GM23338 (cell line): ENCODE results near the gene HOXD1. TPM values are rescaled to one million over a fixed set of nuclear protein-coding genes. Genes with fewer than 3 reads are reported as not detected.
A peak's percentile ranks its signal among the peaks of the same experiment; 100 is the strongest.

Experiments used
- ATAC-seq: fragments of 200-7000 bp; cut with Tn5 transposase; 3 replicates; pipeline ENCODE4 v1.9.1; 2020
- DNase-seq: peaks from one replicate; pipeline ENCODE4 v3.0.0-alpha.2; 2015; ENCODE audit warnings: low spot score
- H2AFZ ChIP-seq: fragments of 200-600 bp; sonication (generic); 2 replicates; pipeline ENCODE4 v1.8.0; 2016; ENCODE audit warnings: antibody characterized with exemption, mild to moderate bottlenecking, moderate library complexity
- H3F3A ChIP-seq: fragments of 200-600 bp; sonication (generic); replicated peaks from 2 replicates; pipeline ENCODE4 v1.8.0; 2017; ENCODE audit warnings: antibody characterized with exemption, mixed run types, low read depth
- H3K27ac ChIP-seq: fragments of 200-600 bp; sonication (generic); 2 replicates; pipeline ENCODE4 v1.6.1; 2016; ENCODE audit warnings: low read depth
- H3K27me3 ChIP-seq: fragments of 200-600 bp; sonication (generic); 2 replicates; pipeline ENCODE4 v1.8.0; 2016; ENCODE audit warnings: mild to moderate bottlenecking, mixed run types, moderate library complexity; ENCODE audit not compliant: insufficient read depth
- H3K36me3 ChIP-seq: fragments of 200-600 bp; sonication (generic); 2 replicates; pipeline ENCODE4 v1.8.0; 2016; ENCODE audit warnings: mild to moderate bottlenecking; ENCODE audit not compliant: insufficient read depth
- H3K4me1 ChIP-seq: fragments of 200-600 bp; sonication (generic); 2 replicates; pipeline ENCODE4 v1.8.0; 2016; ENCODE audit warnings: mild to moderate bottlenecking, moderate library complexity; ENCODE audit not compliant: insufficient read depth
- H3K4me2 ChIP-seq: fragments of 200-600 bp; sonication (generic); 2 replicates; pipeline ENCODE4 v1.7.1; 2017; ENCODE audit warnings: mixed run types
- H3K4me3 ChIP-seq: fragments of 200-600 bp; sonication (generic); 2 replicates; pipeline ENCODE4 v1.6.1; 2016; ENCODE audit warnings: mixed run types
- H3K79me2 ChIP-seq: fragments of 200-600 bp; sonication (generic); replicated peaks from 2 replicates; pipeline ENCODE4 v1.8.0; 2017; ENCODE audit warnings: mild to moderate bottlenecking; ENCODE audit not compliant: insufficient read depth
- H3K9me2 ChIP-seq: fragments of 200-600 bp; sonication (generic); 2 replicates; pipeline ENCODE4 v1.8.0; 2017; ENCODE audit not compliant: insufficient read depth
- H4K20me1 ChIP-seq: fragments of 200-600 bp; sonication (generic); replicated peaks from 2 replicates; pipeline ENCODE4 v1.8.0; 2017; ENCODE audit warnings: mild to moderate bottlenecking; ENCODE audit not compliant: insufficient read depth
- H3K27ac Mint-ChIP-seq: 2 replicates; pipeline ENCODE4 v1.8.0; 2020; ENCODE audit warnings: inconsistent platforms, mild to moderate bottlenecking, moderate library complexity, mixed read lengths
- H3K27me3 Mint-ChIP-seq: 3 replicates; pipeline ENCODE4 v1.8.0; 2022; ENCODE audit warnings: low read depth, mild to moderate bottlenecking, moderate library complexity, mixed read lengths, inconsistent platforms; ENCODE audit not compliant: insufficient read depth, poor library complexity
- H3K36me3 Mint-ChIP-seq: 3 replicates; pipeline ENCODE4 v1.8.0; 2021; ENCODE audit warnings: low read depth, mild to moderate bottlenecking, inconsistent platforms, moderate library complexity, mixed read lengths
- H3K4me1 Mint-ChIP-seq: 3 replicates; pipeline ENCODE4 v1.8.0; 2020; ENCODE audit warnings: mild to moderate bottlenecking, inconsistent platforms, mixed read lengths
- H3K4me3 Mint-ChIP-seq: 3 replicates; pipeline ENCODE4 v1.8.0; 2021; ENCODE audit warnings: moderate library complexity, mild to moderate bottlenecking, inconsistent platforms, mixed read lengths
- H3K9me3 Mint-ChIP-seq: 3 replicates; pipeline ENCODE4 v1.8.0; 2020; ENCODE audit warnings: moderate library complexity, mild to moderate bottlenecking, inconsistent platforms, mixed read lengths
- CREB1 ChIP-seq: fragments of 250-450 bp; sonication (Bioruptor Pico); IDR thresholded peaks from 2 replicates; pipeline ENCODE4 v1.5.0; 2020; ENCODE audit warnings: low read depth, mild to moderate bottlenecking, moderate library complexity
- EZH2 ChIP-seq: fragments of 200-600 bp; sonication (generic); IDR thresholded peaks from one replicate; pipeline ENCODE4 v1.8.0; 2017; ENCODE audit warnings: antibody characterized with exemption, mild to moderate bottlenecking, low read depth; ENCODE audit not compliant: unreplicated experiment
- EZH2phosphoT487 ChIP-seq: fragments of 200-600 bp; sonication (generic); IDR thresholded peaks from one replicate; pipeline ENCODE4 v1.8.1; 2018; ENCODE audit warnings: antibody characterized with exemption; ENCODE audit not compliant: unreplicated experiment
- NANOG ChIP-seq: IDR thresholded peaks from 2 replicates; pipeline ENCODE4 v1.6.1; 2016; ENCODE audit warnings: antibody characterized with exemption, borderline replicate concordance
- POLR2AphosphoS5 ChIP-seq: IDR thresholded peaks from 2 replicates; pipeline ENCODE4 v1.6.1; 2016; ENCODE audit warnings: antibody characterized with exemption, low read depth
- STAT1 ChIP-seq: IDR thresholded peaks from one replicate; pipeline ENCODE4 v1.6.1; 2016; ENCODE audit warnings: antibody characterized with exemption; ENCODE audit not compliant: unreplicated experiment
- ZNF331 ChIP-seq: fragments of 250-450 bp; sonication (Bioruptor Pico); IDR thresholded peaks from 2 replicates; pipeline ENCODE4 v1.5.0; 2020; ENCODE audit warnings: low read depth, mild to moderate bottlenecking, moderate library complexity
- polyA plus RNA-seq: library from polyadenylated mRNA; unstranded; fragments of >200 nt; fragmentation: Nextera tagmentation; extraction: Ambion mirVana; gene quantifications from 2 replicates; pipeline ENCODE4 v1.2.1, GENCODE V29; 2016
- total RNA-seq: library from RNA; depleted of rRNA; stranded (reverse); fragments of >200 nt; shearing (Covaris generic); gene quantifications from 2 replicates; pipeline ENCODE4 v1.2.3, GENCODE V29; 2014
- TF ChIP-seq, protein P1 (sequence below): fragments of 250-450 bp; sonication (Bioruptor Pico); IDR thresholded peaks from 2 replicates; pipeline ENCODE4 v1.5.0; 2020; ENCODE audit warnings: mild to moderate bottlenecking, moderate library complexity
- TF ChIP-seq, protein P2 (sequence below): IDR thresholded peaks from 2 replicates; pipeline ENCODE4 v1.6.1; 2016; ENCODE audit warnings: antibody characterized with exemption
- TF ChIP-seq, protein P3 (sequence below), 2 experiments: fragments of 200-600 bp in 1 of 2; sonication (generic) in 1 of 2; conservative IDR thresholded peaks; 2 replicates each; pipeline versions ENCODE4 v1.5.1 to v1.6.1; 2016 to 2017; ENCODE audit warnings: antibody characterized with exemption in 2 of 2, low read depth in 2 of 2, mild to moderate bottlenecking in 2 of 2, moderate library complexity in 1 of 2

The HOXD1 gene
- total and polyA plus RNA-seq, 2 experiments from 2014 or later = not detected

DNA sequence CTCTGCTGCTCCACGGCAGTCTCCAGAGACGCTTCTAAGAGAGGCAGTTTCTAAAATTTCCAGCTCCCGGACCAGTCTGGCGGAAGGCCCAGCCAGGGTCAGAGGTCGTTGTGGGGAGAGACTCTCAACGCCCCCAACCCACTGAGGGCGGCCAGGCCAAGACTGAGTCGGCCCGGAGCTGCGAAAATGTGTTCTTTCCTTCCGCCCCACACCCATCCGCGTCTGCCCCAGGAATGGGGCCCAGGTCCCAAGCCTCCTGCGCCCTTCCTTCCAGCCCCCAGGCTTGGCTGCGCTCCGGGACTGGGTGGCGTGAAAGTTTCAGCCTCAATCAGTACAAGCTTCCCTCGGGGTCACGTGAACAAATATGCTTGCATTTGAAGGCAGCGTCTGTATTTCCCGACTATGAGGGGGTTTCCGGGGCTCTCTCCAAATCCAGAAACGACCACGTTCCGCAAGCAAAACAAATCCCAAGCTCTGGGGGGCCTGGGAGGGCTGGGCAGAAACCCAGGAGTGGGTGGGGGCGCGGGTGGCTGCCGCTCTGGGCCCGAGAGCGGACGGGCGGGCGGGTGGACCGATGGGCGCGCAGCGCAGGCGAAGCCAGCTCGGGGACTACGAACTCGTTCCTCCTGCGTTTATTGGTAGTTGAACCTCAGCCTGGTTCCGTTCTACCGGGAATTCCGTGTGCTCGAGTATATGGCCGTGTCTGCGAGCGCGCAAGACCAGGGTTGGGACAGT is 28.1 kb upstream of the HOXD1 start:
- H3K4me2 ChIP-seq = peak overlapping the region; percentile 64; the same call in 1 of the 2 replicates
- H3K4me1 ChIP-seq = peaks cover 58% of the 10 kb centered on the region
- peak; percentile 11 for ATAC-seq
- TF ChIP-seq NANOG = no peak
- TF ChIP-seq CREB1 (CRISPR knock-in tag) = no peak
- no peak for TF ChIP-seq POLR2AphosphoS5
- TF ChIP-seq, protein P1, sequence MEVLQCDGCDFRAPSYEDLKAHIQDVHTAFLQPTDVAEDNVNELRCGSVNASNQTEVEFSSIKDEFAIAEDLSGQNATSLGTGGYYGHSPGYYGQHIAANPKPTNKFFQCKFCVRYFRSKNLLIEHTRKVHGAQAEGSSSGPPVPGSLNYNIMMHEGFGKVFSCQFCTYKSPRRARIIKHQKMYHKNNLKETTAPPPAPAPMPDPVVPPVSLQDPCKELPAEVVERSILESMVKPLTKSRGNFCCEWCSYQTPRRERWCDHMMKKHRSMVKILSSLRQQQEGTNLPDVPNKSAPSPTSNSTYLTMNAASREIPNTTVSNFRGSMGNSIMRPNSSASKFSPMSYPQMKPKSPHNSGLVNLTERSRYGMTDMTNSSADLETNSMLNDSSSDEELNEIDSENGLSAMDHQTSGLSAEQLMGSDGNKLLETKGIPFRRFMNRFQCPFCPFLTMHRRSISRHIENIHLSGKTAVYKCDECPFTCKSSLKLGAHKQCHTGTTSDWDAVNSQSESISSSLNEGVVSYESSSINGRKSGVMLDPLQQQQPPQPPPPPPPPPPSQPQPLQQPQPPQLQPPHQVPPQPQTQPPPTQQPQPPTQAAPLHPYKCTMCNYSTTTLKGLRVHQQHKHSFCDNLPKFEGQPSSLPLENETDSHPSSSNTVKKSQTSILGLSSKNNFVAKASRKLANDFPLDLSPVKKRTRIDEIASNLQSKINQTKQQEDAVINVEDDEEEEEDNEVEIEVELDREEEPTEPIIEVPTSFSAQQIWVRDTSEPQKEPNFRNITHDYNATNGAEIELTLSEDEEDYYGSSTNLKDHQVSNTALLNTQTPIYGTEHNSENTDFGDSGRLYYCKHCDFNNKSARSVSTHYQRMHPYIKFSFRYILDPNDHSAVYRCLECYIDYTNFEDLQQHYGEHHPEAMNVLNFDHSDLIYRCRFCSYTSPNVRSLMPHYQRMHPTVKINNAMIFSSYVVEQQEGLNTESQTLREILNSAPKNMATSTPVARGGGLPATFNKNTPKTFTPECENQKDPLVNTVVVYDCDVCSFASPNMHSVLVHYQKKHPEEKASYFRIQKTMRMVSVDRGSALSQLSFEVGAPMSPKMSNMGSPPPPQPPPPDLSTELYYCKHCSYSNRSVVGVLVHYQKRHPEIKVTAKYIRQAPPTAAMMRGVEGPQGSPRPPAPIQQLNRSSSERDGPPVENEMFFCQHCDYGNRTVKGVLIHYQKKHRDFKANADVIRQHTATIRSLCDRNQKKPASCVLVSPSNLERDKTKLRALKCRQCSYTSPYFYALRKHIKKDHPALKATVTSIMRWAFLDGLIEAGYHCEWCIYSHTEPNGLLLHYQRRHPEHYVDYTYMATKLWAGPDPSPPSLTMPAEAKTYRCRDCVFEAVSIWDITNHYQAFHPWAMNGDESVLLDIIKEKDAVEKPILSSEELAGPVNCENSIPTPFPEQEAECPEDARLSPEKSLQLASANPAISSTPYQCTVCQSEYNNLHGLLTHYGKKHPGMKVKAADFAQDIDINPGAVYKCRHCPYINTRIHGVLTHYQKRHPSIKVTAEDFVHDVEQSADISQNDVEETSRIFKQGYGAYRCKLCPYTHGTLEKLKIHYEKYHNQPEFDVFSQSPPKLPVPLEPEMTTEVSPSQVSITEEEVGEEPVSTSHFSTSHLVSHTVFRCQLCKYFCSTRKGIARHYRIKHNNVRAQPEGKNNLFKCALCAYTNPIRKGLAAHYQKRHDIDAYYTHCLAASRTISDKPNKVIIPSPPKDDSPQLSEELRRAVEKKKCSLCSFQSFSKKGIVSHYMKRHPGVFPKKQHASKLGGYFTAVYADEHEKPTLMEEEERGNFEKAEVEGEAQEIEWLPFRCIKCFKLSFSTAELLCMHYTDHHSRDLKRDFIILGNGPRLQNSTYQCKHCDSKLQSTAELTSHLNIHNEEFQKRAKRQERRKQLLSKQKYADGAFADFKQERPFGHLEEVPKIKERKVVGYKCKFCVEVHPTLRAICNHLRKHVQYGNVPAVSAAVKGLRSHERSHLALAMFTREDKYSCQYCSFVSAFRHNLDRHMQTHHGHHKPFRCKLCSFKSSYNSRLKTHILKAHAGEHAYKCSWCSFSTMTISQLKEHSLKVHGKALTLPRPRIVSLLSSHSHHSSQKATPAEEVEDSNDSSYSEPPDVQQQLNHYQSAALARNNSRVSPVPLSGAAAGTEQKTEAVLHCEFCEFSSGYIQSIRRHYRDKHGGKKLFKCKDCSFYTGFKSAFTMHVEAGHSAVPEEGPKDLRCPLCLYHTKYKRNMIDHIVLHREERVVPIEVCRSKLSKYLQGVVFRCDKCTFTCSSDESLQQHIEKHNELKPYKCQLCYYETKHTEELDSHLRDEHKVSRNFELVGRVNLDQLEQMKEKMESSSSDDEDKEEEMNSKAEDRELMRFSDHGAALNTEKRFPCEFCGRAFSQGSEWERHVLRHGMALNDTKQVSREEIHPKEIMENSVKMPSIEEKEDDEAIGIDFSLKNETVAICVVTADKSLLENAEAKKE (CRISPR knock-in tag) = no peak
- TF ChIP-seq EZH2 = peak; percentile 37
- no peak for TF ChIP-seq STAT1
- TF ChIP-seq, protein P2, sequence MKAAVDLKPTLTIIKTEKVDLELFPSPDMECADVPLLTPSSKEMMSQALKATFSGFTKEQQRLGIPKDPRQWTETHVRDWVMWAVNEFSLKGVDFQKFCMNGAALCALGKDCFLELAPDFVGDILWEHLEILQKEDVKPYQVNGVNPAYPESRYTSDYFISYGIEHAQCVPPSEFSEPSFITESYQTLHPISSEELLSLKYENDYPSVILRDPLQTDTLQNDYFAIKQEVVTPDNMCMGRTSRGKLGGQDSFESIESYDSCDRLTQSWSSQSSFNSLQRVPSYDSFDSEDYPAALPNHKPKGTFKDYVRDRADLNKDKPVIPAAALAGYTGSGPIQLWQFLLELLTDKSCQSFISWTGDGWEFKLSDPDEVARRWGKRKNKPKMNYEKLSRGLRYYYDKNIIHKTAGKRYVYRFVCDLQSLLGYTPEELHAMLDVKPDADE = no peak
- TF ChIP-seq, protein P3, sequence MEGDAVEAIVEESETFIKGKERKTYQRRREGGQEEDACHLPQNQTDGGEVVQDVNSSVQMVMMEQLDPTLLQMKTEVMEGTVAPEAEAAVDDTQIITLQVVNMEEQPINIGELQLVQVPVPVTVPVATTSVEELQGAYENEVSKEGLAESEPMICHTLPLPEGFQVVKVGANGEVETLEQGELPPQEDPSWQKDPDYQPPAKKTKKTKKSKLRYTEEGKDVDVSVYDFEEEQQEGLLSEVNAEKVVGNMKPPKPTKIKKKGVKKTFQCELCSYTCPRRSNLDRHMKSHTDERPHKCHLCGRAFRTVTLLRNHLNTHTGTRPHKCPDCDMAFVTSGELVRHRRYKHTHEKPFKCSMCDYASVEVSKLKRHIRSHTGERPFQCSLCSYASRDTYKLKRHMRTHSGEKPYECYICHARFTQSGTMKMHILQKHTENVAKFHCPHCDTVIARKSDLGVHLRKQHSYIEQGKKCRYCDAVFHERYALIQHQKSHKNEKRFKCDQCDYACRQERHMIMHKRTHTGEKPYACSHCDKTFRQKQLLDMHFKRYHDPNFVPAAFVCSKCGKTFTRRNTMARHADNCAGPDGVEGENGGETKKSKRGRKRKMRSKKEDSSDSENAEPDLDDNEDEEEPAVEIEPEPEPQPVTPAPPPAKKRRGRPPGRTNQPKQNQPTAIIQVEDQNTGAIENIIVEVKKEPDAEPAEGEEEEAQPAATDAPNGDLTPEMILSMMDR (conservative IDR thresholded peaks at IDR 0.05; ENCODE audit: low read depth in 2 of 2) = no peak
- TF ChIP-seq EZH2phosphoT487 = peak; percentile 32
- no peak for TF ChIP-seq ZNF331
- no peaks in the 10 kb centered on the region for H3K9me2 ChIP-seq
- peaks cover 100% of the 10 kb centered on the region for H3K27me3 ChIP-seq
- H3K36me3 Mint-ChIP-seq = no peaks in the 10 kb centered on the region
- H3K27ac ChIP-seq = no peak overlapping the region
- H3F3A ChIP-seq = peaks cover 26% of the 10 kb centered on the region
- DNase-seq = peak; percentile 46
- H2AFZ ChIP-seq = peak overlapping the region; percentile 47; the same call in 1 of the 2 replicates
- no peak overlapping the region for H3K27ac Mint-ChIP-seq
- H3K4me3 ChIP-seq = peak overlapping the region; percentile 41
- no peak overlapping the region for H3K4me3 Mint-ChIP-seq
- peaks cover 99% of the 10 kb centered on the region for H3K27me3 Mint-ChIP-seq
- no peaks in the 10 kb centered on the region for H3K36me3 ChIP-seq
- H3K79me2 ChIP-seq = no peaks in the 10 kb centered on the region
- H3K4me1 Mint-ChIP-seq = peaks cover 49% of the 10 kb centered on the region
- peaks cover 43% of the 10 kb centered on the region for H4K20me1 ChIP-seq
- peaks cover 10% of the 10 kb centered on the region; the same call in 2 of the 3 replicates for H3K9me3 Mint-ChIP-seq
